K562 (cell line): ENCODE results near the gene TGM5.

ENCODE experiments used
- CEBPB ChIP-seq: fragments of 450-650 bp; IDR thresholded peaks from 2 replicates; pipeline ENCODE4 v1.6.1; 2016; ENCODE audit warnings: missing genetic modification characterization, missing compliant biosample characterization
- CTCF ChIP-seq, 3 experiments: IDR thresholded peaks in 2 of 3; conservative IDR thresholded peaks in 1 of 3; 2 replicates each; pipeline ENCODE4 v1.5.1; 2011 to 2012; ENCODE audit warnings: low read length in 3 of 3, mild to moderate bottlenecking in 3 of 3, control low read depth in 2 of 3, improper control_type of control experiment in 1 of 3, inconsistent platforms in 1 of 3, low read depth in 1 of 3, mixed read lengths in 1 of 3, moderate library complexity in 1 of 3; ENCODE audit not compliant: insufficient read depth in 2 of 3
- MBD2 ChIP-seq: sonication (generic); IDR thresholded peaks from 2 replicates; pipeline ENCODE4 v1.6.1; 2016; ENCODE audit warnings: low read depth, borderline replicate concordance
- PCBP2 ChIP-seq: fragments of 200-400 bp; formaldehyde crosslinking; IDR thresholded peaks from 2 replicates; pipeline ENCODE4 v1.6.1; 2018; ENCODE audit warnings: low read length, low read depth, mild to moderate bottlenecking, moderate library complexity; ENCODE audit not compliant: poor library complexity, severe bottlenecking
- PRMT5 ChIP-seq: sonication (generic); formaldehyde crosslinking; IDR thresholded peaks from 2 replicates; pipeline ENCODE4 v1.5.0; 2020; ENCODE audit warnings: missing genetic modification reagents
- SMC3 ChIP-seq: conservative IDR thresholded peaks from 2 replicates; pipeline ENCODE4 v1.6.1; 2011; ENCODE audit warnings: low read depth, low read length, improper control_type of control experiment; ENCODE audit not compliant: insufficient read depth
- SNAPC5 ChIP-seq: fragments of 250-450 bp; sonication (Bioruptor Pico); IDR thresholded peaks from 2 replicates; pipeline ENCODE4 v1.8.0; 2021; ENCODE audit warnings: moderate library complexity, mild to moderate bottlenecking, inconsistent platforms
- TEAD2 ChIP-seq: fragments of 450-650 bp; IDR thresholded peaks from 2 replicates; pipeline ENCODE4 v1.6.1; 2016; ENCODE audit warnings: missing genetic modification characterization, control low read depth, missing compliant biosample characterization
- ZBTB12 ChIP-seq: fragments of 250-450 bp; sonication (Bioruptor Pico); IDR thresholded peaks from 2 replicates; pipeline ENCODE4 v1.4.0; 2020
- ZNF239 ChIP-seq: fragments of 250-450 bp; sonication (Bioruptor Pico); IDR thresholded peaks from 2 replicates; pipeline ENCODE4 v1.4.0; 2020; ENCODE audit warnings: mild to moderate bottlenecking
- ZNF395 ChIP-seq: fragments of 200-800 bp; sonication (Bioruptor generic); IDR thresholded peaks from 2 replicates; pipeline ENCODE4 v1.6.1; 2017; ENCODE audit warnings: missing genetic modification characterization, missing compliant biosample characterization
- ZSCAN29 ChIP-seq: fragments of 450-650 bp; IDR thresholded peaks from 2 replicates; pipeline ENCODE4 v1.6.1; 2017

GRCh38 chr15:43275740-43276562 is 9.2 kb upstream of the TGM5 start:
- TF ChIP-seq MBD2 (no peak), ZNF239 (CRISPR knock-in tag) (no peak), ZSCAN29 (no peak), CEBPB (no peak), ZNF395 (CRISPR knock-in tag) (no peak), CTCF (IDR thresholded peaks at IDR 0.05 in 2 of 3, conservative IDR thresholded peaks at IDR 0.05 in 1 of 3; ENCODE audit: insufficient read depth in 2 of 3, low read depth in 1 of 3, low read length in 3 of 3) (no peak), SMC3 (no peak), PCBP2 (no peak), SNAPC5 (CRISPR knock-in tag) (no peak), PRMT5 (CRISPR knock-in tag) (no peak), TEAD2 (no peak), ZBTB12 (CRISPR knock-in tag) (no peak)
